Ovary (tissue), 3 donors: Measurements from ENCODE around the gene GPR142.

Experiments used
- CTCF ChIP-seq, 3 donors: fragments of 450-650 bp in 2 of 3; fragments of 200-600 bp in 1 of 3; IDR thresholded peaks; one replicate each; pipeline versions ENCODE4 v1.5.1 to v1.8.0; 2016 to 2022; ENCODE audit warnings: antibody characterized with exemption in 3 of 3, mild to moderate bottlenecking in 1 of 3
- EP300 ChIP-seq: sonication (generic); formaldehyde crosslinking; IDR thresholded peaks from one replicate; pipeline ENCODE4 v1.6.1; 2017; ENCODE audit warnings: antibody characterized with exemption
- POLR2A ChIP-seq: fragments of 450-650 bp; IDR thresholded peaks from one replicate; pipeline ENCODE4 v1.6.1; 2017; ENCODE audit warnings: antibody characterized with exemption, mild to moderate bottlenecking, moderate library complexity
- donor health status: DM: no; HTN: no; CAD: no.

- TF ChIP-seq CTCF (IDR thresholded peaks at IDR 0.05) (no peak), POLR2A (no peak), EP300 (no peak)
Observed at GRCh38 chr17:74324521-74324920, 42.8 kb upstream of the GPR142 start.
